Measurements from ENCODE around the gene PRKAR1B.

PRKAR1B gene

DNA sequence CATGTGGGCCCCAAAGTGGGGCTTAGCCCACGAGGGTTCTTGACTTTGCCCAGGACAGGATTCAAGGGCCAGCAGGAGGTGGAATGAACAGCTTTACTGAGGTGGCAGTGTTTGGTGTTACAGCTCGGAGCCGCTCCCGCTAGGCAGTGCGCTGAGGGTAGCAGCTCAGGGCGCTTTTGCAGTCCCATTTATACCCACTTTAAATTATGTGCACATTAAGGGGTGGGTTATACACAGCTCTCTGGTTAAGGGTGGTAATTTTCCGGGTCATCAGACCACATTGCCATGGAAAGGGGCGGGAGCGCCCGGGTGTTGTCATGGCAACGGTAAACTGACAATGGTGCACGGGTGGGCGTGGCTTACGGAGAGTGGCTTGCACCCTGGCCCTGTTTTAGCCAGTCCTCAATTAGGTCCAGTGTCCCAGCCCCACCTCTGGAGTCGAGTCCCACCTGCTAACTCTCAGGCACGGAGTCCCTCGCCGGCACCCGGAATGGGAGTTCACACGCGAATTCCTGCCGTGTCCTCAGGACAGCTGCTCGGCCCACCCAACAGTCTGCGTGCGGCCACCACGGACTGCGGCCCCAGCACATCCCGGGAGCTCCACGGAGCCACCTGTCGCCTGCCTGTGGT, 149.2 kb downstream of the PRKAR1B start:
- DNase-seq (ENCODE audit: low read depth): no peak
- TF ChIP-seq, protein P1, sequence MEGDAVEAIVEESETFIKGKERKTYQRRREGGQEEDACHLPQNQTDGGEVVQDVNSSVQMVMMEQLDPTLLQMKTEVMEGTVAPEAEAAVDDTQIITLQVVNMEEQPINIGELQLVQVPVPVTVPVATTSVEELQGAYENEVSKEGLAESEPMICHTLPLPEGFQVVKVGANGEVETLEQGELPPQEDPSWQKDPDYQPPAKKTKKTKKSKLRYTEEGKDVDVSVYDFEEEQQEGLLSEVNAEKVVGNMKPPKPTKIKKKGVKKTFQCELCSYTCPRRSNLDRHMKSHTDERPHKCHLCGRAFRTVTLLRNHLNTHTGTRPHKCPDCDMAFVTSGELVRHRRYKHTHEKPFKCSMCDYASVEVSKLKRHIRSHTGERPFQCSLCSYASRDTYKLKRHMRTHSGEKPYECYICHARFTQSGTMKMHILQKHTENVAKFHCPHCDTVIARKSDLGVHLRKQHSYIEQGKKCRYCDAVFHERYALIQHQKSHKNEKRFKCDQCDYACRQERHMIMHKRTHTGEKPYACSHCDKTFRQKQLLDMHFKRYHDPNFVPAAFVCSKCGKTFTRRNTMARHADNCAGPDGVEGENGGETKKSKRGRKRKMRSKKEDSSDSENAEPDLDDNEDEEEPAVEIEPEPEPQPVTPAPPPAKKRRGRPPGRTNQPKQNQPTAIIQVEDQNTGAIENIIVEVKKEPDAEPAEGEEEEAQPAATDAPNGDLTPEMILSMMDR (conservative IDR thresholded peaks at IDR 0.05; ENCODE audit: low read depth, low read length): no peak
- no peak overlapping the region for H3K4me3 ChIP-seq (ENCODE audit: low read depth, low read length)

DNA sequence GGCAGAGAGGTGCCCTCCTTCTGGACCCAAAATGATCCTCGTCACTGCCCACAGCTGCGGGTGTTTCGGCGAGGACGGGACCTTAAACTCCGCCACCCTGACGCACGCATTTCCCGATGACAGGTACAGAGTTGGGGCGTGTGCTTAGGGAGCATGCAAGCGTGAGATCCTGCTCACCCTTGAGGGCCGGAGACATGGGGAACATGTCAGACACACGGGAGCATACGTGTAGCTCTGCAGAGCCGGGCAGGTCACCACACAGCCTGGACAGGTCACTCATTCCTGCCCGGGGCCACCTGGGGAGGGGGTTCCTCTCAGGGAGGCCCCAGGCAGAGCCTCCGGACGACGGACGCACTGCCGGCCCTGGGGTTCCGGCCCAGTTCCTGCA, 149.8 kb downstream of the PRKAR1B start:
- TF ChIP-seq, protein P1 (conservative IDR thresholded peaks at IDR 0.05; ENCODE audit: low read depth, low read length): no peak

DNA sequence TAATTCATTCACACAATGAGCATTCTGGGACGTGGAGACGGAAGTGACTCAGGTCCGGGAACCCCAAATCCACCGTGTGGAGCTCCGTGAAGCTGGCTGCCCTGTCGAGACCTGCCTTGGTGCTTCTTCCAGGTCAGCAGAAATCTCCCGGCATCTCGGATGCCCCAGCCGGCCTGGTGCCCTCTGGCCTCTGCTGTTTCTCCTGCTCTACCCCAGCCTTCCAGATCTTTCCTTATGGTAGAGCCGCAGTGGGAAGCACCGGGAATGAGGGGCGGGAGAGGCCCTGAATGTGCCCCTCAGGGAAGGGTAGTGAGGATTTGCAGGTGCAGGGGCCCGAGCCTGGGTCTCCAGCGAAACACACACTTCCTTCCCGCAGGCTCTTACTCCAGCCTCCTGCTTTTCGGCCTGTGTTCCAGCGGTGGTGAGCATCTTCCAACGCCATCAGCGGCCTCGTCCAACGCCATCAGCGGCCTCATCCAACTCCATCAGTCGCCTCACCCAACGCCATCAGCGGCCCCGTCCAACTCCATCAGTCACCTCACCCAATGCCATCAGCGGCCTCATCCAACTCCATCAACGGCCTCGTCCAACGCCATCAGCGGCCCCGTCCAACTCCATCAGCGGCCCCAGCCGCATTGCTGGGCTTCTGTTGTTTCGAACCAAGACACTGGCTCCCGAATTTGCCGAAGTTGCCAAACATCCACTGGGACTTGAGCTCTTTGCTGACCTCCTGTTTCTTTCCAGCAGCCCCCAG, 150.4 kb downstream of the PRKAR1B start:
- TF ChIP-seq, protein P1 (conservative IDR thresholded peaks at IDR 0.05; ENCODE audit: low read depth, low read length): no peak
- DNase-seq (ENCODE audit: low read depth): no peak

More for the DNA sequence above, 149.8 kb downstream of the PRKAR1B start:
- no peak for DNase-seq (ENCODE audit: low read depth)
- no peak overlapping the region for H3K4me3 ChIP-seq (ENCODE audit: low read depth, low read length)

DNA sequence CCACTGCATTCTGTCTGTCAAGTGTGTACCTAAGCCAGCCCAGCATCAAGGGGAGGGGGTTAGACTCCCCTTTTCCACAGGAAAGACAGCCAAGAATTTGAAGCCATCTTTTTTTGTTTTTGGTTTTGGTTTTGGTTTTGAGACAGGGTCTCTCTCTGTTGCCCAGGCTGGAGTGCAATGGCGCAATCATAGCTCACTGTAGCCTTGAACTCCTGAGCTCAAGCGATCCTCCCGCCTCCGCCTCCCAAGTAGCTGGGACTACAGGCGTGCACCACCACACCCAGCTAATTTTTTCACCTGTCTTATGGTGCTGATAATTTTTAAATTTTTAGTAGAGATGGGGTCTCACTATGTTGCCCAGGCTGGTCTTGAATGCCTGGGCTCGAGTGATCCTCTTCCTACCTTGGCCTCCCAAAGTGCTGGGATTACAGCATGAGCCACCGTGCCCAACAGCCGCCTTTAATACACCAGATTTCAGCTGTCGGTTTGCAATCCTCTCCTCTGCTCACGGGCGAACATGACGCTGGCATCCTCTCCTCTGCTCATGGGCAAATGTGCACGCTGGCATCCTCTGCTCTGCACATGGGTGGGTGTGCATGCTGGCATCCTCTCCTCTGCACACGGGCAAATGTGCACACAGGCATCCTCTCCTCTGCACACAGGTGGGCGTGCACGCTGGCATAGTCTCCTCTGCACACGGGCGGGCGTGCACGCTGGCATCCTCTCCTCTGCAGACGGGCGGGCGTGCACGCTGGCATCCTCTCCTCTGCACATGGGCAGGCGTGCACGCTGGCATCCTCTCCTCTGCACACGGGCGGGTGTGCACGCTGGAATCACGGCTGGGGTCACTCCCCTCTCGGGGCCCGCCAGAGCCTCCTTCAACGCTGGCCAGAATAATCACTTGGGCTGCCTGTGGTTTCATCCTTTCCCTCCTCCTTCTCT, 151.4 kb downstream of the PRKAR1B start:
- no peak for DNase-seq (ENCODE audit: low read depth)
- no peak overlapping the region for H3K4me3 ChIP-seq (ENCODE audit: low read depth, low read length)
- TF ChIP-seq, protein P1 (conservative IDR thresholded peaks at IDR 0.05; ENCODE audit: low read depth, low read length): no peak

More for the DNA sequence above, 150.4 kb downstream of the PRKAR1B start:
- H3K4me3 ChIP-seq (ENCODE audit: low read depth, low read length): no peak overlapping the region

DNA sequence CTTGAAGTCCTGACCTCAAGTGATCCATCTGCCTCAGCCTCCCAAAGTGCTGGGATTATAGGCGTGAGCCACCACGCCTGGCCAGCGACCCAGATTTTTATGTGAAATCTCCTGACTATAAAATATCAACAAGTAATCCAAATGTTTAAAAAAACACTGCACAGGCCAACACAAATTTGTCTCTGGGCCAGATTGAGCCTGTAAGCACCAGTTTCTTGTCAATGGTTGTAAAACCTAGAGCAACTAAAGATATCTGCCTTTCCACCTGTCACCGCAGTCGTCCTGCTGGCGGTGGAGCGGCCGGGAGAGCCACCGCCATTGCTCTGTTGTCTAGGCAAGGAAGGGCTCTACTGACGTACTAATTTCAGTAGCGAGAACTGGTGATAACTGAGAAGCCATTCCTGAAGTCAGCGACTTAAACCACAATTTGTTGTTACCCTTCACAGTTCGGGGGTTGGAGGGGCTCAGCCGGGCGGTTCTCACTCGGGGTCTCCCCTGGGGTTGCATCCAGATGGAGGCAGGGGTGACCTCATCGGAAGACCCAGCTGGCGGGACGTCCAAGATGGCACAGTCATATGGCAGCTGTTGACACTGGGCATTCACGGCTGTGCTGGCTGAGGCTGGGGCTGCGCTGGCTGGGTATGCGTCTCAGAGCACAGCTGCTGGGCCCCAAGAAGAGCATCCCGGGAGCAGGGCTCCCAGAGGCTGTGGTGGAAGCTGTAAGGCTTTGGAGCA, 152.3 kb downstream of the PRKAR1B start:
- no peak overlapping the region for H3K4me3 ChIP-seq (ENCODE audit: low read depth, low read length)
- no peak for DNase-seq (ENCODE audit: low read depth)
- TF ChIP-seq, protein P1 (conservative IDR thresholded peaks at IDR 0.05; ENCODE audit: low read depth, low read length): no peak

DNA sequence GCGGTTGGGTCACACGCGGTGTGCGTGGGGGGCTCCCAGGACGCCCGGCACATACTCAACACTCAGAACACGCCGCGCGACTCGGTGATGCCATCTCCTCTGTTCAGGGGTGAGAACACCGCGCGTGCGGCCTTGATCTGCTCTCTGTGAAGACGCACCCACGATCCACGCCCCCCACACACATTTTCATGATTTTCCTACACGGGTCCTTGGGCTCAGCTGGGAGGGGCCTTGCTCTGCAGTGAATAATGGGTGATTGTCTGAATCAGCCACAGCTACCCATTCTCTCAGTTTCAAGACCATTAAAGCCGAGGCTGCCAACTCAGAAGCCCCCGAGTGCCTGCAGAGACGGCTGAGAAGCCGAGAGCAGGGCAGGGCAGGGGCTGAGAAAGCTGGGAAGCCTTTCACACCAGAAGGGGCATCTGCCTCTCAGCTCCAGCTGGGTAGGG, 153.1 kb downstream of the PRKAR1B start:
- H3K4me3 ChIP-seq (ENCODE audit: low read depth, low read length): no peak overlapping the region
- TF ChIP-seq, protein P1 (conservative IDR thresholded peaks at IDR 0.05; ENCODE audit: low read depth, low read length): no peak

More for the DNA sequence above, 153.1 kb downstream of the PRKAR1B start:
- DNase-seq (ENCODE audit: low read depth): no peak
